Breast epithelium (tissue), 3 donors: Measurements from ENCODE around the gene RGS3.
"Not testable (repeated sequence)": the region's sequence is repeated elsewhere in the genome, so short reads cannot be mapped to it uniquely, and the experiment has no call there.

ENCODE experiments used
- POLR2A ChIP-seq: fragments of 450-650 bp; IDR thresholded peaks from one replicate; pipeline ENCODE4 v1.6.1; 2016; ENCODE audit warnings: antibody characterized with exemption, mild to moderate bottlenecking, moderate library complexity
- POLR2AphosphoS5 ChIP-seq, 3 donors: sonication (generic); formaldehyde crosslinking; IDR thresholded peaks; one replicate each; pipeline ENCODE4 v1.6.1; 2017; ENCODE audit warnings: antibody characterized with exemption in 3 of 3

GRCh38 chr9:113639411-113639970 lies 176.0 kb downstream of the RGS3 start:
- TF ChIP-seq POLR2AphosphoS5 (IDR thresholded peaks at IDR 0.05); POLR2A: not testable (repeated sequence)
